ENCODE data around the gene IGFL3.
"Not testable (repeated sequence)": the region's sequence is repeated elsewhere in the genome, so short reads cannot be mapped to it uniquely, and the experiment has no call there.

IGFL3 gene

GRCh38 chr19:46125447-46125846, 959 bp upstream of the IGFL3 start:
- DNase-seq (ENCODE audit: low read depth in 2 of 2): no peak

- DNase-seq (ENCODE audit: low read depth in 2 of 2): no peak
These were observed 6.4 kb downstream of the IGFL3 start for GRCh38 chr19:46118136-46118535.

GRCh38 chr19:46116121-46116520, 8.4 kb downstream of the IGFL3 start:
- no peak for DNase-seq (ENCODE audit: low read depth in 2 of 2)

GRCh38 chr19:46115396-46116106, 8.9 kb downstream of the IGFL3 start:
- DNase-seq (ENCODE audit: low read depth in 2 of 2): peak; percentile 31 to 41

- no peak for DNase-seq (ENCODE audit: low read depth in 2 of 2)
These were observed 10.8 kb downstream of the IGFL3 start for GRCh38 chr19:46113726-46114125.

- no peak for DNase-seq (ENCODE audit: low read depth in 2 of 2)
These were observed 12.0 kb downstream of the IGFL3 start for GRCh38 chr19:46112527-46112926.

- DNase-seq (ENCODE audit: low read depth in 2 of 2): no peak
These were observed 13.1 kb downstream of the IGFL3 start for GRCh38 chr19:46111376-46111775.

GRCh38 chr19:46109876-46110275, 14.6 kb downstream of the IGFL3 start:
- no peak for DNase-seq (ENCODE audit: low read depth in 2 of 2)

- DNase-seq (ENCODE audit: low read depth in 2 of 2): no peak
These were observed 17.1 kb downstream of the IGFL3 start for GRCh38 chr19:46107371-46107770.

- not testable (repeated sequence) for DNase-seq (ENCODE audit: low read depth in 2 of 2)
These were observed 22.2 kb downstream of the IGFL3 start for GRCh38 chr19:46102333-46102732.

GRCh38 chr19:46101293-46101692, 23.2 kb downstream of the IGFL3 start:
- no peak for DNase-seq (ENCODE audit: low read depth in 2 of 2)

GRCh38 chr19:46100344-46100743, 24.1 kb downstream of the IGFL3 start:
- no peak for DNase-seq (ENCODE audit: low read depth in 2 of 2)

- no peak for DNase-seq (ENCODE audit: low read depth in 2 of 2)
These were observed 34.0 kb downstream of the IGFL3 start for GRCh38 chr19:46090444-46090843.

- DNase-seq (ENCODE audit: low read depth in 2 of 2): no peak
These were observed 35.1 kb downstream of the IGFL3 start for GRCh38 chr19:46089432-46089831.

- DNase-seq (ENCODE audit: low read depth in 2 of 2): no peak
These were observed 36.4 kb downstream of the IGFL3 start for GRCh38 chr19:46088101-46088500.

GRCh38 chr19:46085888-46086287, 38.6 kb downstream of the IGFL3 start:
- DNase-seq (ENCODE audit: low read depth in 2 of 2): no peak

GRCh38 chr19:46082728-46083050, 41.8 kb downstream of the IGFL3 start:
- DNase-seq (ENCODE audit: low read depth in 2 of 2): no peak

- DNase-seq (ENCODE audit: low read depth in 2 of 2): peak in 1 of 2 donors; percentile 4
These were observed 42.4 kb downstream of the IGFL3 start for GRCh38 chr19:46081928-46082727.

GRCh38 chr19:46080561-46080960, 43.9 kb downstream of the IGFL3 start:
- DNase-seq (ENCODE audit: low read depth in 2 of 2): no peak

- DNase-seq (ENCODE audit: low read depth in 2 of 2): no peak
These were observed 44.9 kb downstream of the IGFL3 start for GRCh38 chr19:46079576-46079975.

GRCh38 chr19:46078573-46079332, 45.7 kb downstream of the IGFL3 start:
- DNase-seq (ENCODE audit: low read depth in 2 of 2): peak in 1 of 2 donors; percentile 11

GRCh38 chr19:46077815-46078167, 46.7 kb downstream of the IGFL3 start:
- no peak for DNase-seq (ENCODE audit: low read depth in 2 of 2)

Data from activated CD4-positive, alpha-beta T cell treated with anti-CD3 and anti-CD28 coated beads for 24 hours (primary cell).